HK-2 (cell line): ENCODE data around the gene ZCCHC8.
"Not testable (repeated sequence)": the region's sequence is repeated elsewhere in the genome, so short reads cannot be mapped to it uniquely, and the experiment has no call there.

Experiments used
- DNase-seq: peaks from one replicate; pipeline ENCODE4 v3.0.0-alpha.2; 2018; ENCODE audit not compliant: unreplicated experiment

Gene ZCCHC8

DNA sequence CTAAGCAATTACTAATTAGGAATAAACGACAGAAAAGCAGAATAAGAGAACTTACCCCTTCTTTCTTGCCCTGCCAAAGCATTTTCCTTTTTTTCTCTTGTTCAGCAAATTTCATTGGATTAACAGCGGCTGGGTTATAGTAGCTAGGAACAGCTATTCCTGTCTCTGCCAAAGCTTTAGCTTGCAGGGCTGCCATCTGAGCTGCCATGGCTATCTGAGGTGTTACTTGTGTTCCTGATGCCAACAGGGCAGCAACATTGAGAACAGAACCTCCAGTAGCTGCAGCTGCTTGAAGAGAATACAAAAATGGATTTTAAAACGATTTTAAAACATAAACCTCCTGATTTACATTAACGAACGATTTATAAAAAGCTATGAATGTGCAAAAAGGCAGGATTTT lies 7.4 kb upstream of the ZCCHC8 start:
- no peak for DNase-seq

GRCh38 chr12:122506393-122506938 lies 5.7 kb upstream of the ZCCHC8 start:
- DNase-seq, result no peak

DNA sequence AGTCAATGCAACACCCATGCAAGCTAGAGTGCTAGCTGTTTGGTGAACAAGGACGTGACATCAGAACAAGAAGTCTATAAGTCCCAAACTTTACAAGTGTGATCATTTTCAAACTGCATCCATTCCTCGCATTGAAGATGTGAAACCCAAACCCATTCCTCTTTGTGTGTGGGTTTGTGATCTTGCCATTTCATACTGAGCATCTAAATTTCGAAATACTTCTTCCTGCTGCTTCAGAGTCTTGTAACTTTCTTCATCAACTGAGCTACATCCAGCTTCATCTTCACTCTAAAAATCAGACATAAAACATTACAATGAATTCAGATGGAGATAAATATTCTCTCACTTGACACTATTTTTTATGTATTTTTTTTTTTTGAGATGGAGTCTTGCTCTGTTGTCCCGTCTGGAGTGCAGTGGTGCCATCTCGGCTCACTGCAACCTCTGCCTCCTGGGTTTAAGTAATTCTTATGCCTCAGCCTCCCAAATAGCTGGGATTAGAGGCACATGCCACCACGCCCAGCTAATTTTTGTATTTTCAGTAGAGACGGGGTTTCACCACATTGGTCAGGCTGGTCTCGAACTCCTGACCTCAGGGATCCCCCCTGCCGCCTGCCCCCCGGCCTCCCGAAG lies 4.8 kb upstream of the ZCCHC8 start:
- DNase-seq, result no peak

GRCh38 chr12:122503783-122504590 lies 3.3 kb upstream of the ZCCHC8 start:
- DNase-seq, result no peak

DNA sequence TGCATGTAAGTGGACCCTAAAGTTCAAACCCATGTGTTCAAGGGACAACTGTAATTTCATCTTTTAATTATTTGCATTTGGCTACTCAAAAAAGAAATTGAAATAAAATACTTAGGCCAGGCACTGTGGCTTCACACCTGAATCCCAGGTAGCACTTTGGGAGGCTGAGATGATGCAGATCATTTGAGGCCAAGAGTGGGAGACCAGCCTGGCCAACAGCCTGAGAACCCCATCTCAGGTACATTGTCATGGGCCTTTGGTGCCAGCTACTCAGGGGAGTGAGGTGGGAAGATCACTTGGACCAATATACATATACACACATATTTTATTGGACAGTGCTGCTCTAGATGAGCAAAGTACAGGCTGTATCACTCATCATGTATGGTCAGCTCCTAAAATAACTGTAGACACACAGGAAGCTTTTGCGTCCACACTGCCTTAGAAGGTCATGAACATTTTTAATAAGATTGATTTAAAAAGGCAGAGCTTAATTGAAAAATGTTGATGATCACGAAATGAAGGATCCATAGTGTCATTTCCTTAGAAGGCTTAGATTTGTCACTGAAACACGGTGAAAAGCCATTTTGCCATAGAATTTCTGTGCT lies 2.5 kb upstream of the ZCCHC8 start:
- DNase-seq, result no peak

- DNase-seq, result no peak
These were observed 807 bp upstream of the ZCCHC8 start for GRCh38 chr12:122501489-122501989.

- peak; percentile 70 for DNase-seq
These were observed 594 bp downstream of the ZCCHC8 start for GRCh38 chr12:122499991-122500684.

DNA sequence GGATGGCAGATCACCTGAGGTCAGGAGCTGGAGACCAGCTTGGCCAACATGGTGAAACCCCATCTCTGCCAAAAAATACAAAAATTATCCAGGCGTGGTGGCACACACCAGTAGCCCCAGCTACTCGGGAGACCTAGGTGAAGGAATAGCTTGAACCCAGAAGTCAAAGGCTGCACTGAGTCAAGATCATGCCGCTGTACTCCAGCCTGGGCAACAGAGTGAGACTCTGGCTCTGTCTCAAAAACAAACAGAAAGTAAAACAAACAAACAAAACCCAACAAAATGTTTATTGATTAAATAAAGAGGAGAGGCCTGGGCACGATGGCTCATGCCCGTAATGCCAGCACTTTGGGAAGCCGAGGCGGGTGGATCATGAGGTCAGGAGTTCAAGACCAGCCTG lies 5.5 kb downstream of the ZCCHC8 start:
- no peak for DNase-seq

GRCh38 chr12:122493222-122493621 lies 7.5 kb downstream of the ZCCHC8 start:
- DNase-seq, result not testable (repeated sequence)

DNA sequence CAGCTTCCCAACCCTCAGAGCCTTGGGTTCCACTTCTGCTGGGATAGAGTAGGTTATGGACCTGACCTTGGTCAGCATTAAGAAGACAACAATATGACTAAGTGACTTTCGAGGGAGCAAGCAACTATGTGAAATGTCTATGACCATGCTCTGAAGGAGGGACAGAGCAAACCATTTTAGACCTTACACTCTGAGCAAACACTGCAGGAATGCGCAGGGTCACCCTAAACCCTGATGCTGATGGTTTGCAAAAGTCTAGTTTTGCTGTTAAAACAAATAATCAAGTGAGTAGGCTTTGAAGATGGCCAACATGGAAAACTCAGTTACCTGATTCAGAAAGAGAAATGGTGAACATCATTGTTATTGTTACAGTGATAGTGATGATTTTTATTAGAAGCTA lies 8.7 kb downstream of the ZCCHC8 start:
- no peak for DNase-seq

DNA sequence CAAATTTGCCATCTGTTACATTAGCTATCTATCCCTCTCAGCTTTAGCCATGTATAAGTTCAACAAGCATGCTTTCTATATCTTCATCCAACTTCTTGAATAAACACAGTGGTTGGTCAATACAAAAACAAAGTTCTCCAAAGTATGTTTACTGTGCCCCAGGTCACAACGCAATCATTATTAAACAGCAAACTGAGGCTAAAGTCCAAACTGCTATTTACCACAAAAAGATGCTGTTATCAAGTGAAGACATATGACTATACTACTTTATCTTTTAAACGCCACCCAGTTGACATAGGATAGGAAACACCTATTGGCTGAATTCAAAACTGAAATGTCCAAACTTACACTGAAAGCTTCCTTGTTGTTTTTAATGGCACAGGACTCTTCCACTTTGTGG lies 11.7 kb downstream of the ZCCHC8 start:
- no peak for DNase-seq

DNA sequence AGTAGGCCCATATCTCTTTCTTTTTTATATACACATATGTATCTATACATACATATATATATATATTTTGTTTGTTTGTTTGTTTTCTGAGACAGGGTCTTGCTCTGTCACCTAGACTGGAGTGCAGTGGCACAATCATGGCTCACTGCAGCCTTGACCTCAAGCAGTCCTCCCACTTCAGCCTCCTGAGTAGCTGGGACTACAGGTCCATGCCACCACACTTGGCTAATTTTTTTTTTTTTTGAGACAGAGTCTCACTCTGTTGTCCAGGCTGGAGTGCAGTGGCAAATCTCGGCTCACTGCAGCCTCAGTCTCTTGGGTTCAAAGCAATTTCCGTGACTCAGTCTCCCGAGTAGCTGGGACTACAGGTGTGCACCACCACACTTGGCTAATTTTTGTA lies 12.9 kb downstream of the ZCCHC8 start:
- not testable (repeated sequence) for DNase-seq

- DNase-seq, result no peak
These were observed 13.8 kb downstream of the ZCCHC8 start for GRCh38 chr12:122486805-122487426.

- not testable (repeated sequence) for DNase-seq
These were observed 14.4 kb downstream of the ZCCHC8 start for GRCh38 chr12:122486360-122486759.

- DNase-seq, result not testable (repeated sequence)
These were observed 16.3 kb downstream of the ZCCHC8 start for GRCh38 chr12:122484385-122484784.

DNA sequence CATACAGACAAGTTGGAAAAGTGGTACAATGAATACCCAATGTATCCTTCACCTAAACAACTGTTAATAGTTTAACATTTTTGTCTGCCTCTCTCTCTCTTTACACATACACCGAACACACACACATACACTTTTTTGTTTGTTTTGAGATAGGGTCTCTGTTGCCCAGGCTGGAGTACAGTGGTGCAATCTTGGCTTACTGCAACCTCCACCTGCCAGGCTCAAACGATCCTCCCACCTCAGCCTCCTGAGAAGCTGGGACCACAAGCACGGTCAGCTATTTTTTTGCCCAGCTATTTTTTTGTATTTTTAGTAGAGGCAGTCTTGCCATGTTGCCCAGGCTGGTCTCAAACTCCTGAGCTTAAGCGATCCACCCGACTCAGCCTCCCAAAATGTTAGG lies 16.8 kb downstream of the ZCCHC8 start:
- DNase-seq, result no peak

DNA sequence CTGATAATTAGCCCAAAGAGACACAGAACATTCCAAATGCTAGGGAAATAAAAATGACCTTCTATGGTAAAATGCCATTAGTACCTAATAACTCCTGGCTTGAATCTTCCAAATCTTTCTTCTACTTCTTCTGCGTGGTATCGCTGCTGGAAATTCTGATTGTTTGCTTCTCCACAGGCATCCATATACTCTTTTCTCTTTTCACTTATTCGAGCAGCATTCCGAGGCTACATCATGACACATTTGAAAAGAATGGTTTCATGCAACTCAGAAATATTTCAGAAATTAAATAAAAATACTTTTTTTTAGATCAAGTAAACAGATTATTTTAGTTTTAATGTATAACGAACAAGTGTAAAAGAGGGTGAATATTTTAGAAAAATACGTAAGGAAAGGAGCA lies 18.9 kb downstream of the ZCCHC8 start:
- no peak for DNase-seq

DNA sequence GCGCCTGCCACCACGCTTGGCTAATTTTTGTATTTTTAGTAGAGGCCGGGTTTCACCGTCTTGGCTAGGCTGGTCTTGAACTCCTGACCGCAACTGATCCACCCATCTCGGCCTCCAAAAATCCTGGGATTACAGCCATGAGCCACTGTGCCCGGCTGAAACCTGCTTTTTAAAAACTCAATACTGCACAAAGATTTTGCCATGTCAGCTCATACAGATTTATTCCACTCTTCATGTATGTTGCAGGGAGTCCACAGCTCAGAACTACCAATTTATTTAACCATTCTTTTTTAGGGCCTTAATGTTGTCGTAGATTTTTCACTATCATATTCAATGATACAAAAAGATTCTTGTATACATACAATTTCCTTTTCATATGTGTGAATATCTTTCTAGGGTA lies 20.0 kb downstream of the ZCCHC8 start:
- no peak for DNase-seq

DNA sequence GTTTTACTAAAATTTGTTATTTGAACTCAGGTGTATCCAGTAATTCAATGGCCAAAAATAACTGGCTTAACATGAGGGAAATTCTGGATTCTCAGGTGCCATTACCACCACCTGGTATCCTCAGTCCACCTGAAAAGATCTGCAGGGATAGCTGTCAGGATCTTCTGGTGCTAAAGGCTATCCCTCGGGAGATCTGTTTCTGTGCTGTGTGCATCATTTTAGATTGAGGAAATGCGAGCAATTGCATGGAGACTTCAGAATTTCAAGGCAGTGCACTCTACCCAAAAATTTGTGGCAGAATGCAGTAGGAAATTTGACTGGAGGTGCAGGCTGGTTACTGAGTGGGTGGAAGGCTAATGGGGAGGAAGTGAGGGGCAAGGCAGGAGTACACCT lies 26.4 kb downstream of the ZCCHC8 start:
- DNase-seq, result no peak

- DNase-seq, result no peak
These were observed 27.0 kb downstream of the ZCCHC8 start for GRCh38 chr12:122473543-122474323.
